GM12873 (cell line): ENCODE measurements around the gene SAPCD2.

Experiments used
- CTCF ChIP-seq: IDR thresholded peaks from 2 replicates; pipeline ENCODE4 v1.5.1; 2012; ENCODE audit warnings: low read depth, mild to moderate bottlenecking, moderate library complexity, low read length, control low read depth; ENCODE audit not compliant: insufficient read depth; ENCODE audit errors: missing control alignments

The SAPCD2 gene

GRCh38 chr9:137023583-137023991, 46.8 kb downstream of the SAPCD2 start:
- TF ChIP-seq CTCF = no peak

GRCh38 chr9:137023157-137023556, 47.2 kb downstream of the SAPCD2 start:
- no peak for TF ChIP-seq CTCF

GRCh38 chr9:137022662-137023008, 47.7 kb downstream of the SAPCD2 start:
- no peak for TF ChIP-seq CTCF

GRCh38 chr9:137021979-137022661, 48.2 kb downstream of the SAPCD2 start:
- TF ChIP-seq CTCF = no peak

GRCh38 chr9:137021568-137021978, 48.8 kb downstream of the SAPCD2 start:
- TF ChIP-seq CTCF = no peak

- no peak for TF ChIP-seq CTCF
Observed at GRCh38 chr9:137020771-137021567, 49.4 kb downstream of the SAPCD2 start.

GRCh38 chr9:137019891-137020683, 50.3 kb downstream of the SAPCD2 start:
- no peak for TF ChIP-seq CTCF
